Stimulated activated CD4-positive, alpha-beta T cell treated with anti-CD3 and anti-CD28 coated beads, Interleukin-2, amount 100 ng/mL, for 48 hours (primary cell): ENCODE results near the gene DGCR2.
"Not testable (repeated sequence)": the region's sequence is repeated elsewhere in the genome, so short reads cannot be mapped to it uniquely, and the experiment has no call there.

Experiments
- DNase-seq, 2 donors: peaks; one replicate each; pipeline ENCODE4 v3.0.0-alpha.2; 2020

Gene DGCR2

DNA sequence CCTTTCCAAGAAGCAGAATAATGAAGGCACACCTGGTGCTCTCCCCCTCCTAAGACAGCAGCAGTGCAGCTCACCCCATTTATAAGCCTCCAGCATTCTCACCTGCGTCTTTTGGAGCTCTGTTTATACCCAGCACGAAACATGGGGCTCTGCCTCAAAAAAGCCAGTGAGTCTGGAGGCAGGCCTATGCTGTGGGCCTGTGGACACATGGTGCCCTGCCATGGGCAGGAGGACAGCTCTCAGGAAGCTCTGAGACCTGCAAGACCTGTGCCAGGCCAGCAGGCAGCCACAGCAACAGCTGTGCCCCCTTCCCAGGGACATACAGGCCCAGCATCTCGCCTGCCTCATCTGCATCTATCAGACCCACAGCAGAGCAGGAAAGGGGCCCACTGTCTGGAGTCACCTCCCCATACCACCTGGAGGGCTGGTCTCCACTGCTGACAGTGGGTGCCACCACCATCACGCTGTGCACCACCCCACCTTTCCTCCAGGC, 64.2 kb downstream of the DGCR2 start:
- DNase-seq = no peak

DNA sequence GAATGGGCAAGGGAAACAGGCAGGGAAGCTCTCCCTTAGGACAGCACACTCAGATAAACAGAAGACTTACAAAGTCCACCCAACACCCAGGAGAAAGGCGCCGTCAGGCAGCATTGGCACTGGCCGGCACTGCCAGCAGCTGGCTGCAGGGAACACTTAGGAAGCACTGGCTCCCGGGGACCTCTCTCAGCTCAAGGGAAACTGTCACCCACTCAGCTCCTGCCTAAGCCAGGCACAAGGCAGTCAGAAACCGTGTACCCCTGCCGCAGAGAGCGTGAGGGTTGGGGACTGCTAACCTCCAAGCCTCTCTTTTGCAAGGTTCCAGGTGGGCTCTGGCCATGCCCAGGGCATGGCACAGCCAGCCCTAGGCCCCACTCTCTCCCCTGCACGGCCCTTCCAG, 64.7 kb downstream of the DGCR2 start:
- DNase-seq = no peak

DNA sequence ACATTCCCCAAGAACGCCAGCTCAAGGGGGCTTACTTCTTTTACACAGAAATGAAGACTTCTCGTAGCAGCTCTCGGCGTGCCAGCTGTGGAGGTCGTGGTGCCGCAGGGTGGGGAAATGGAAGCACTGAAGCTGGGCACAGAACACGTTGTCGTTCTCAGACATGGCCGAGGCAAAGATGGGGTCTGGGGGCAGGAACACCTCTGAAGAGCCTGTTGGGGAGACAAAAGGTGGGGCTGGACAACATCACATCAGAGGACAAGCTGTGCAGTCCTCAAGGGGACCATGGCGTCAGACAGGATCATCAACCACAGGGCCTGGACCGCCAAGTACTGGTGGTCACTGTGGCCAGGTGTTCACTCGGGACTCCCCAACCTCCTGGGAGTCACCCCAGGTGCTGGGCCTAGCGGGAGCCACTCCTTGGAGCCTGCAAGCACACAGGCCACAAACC, 65.2 kb downstream of the DGCR2 start:
- no peak for DNase-seq

DNA sequence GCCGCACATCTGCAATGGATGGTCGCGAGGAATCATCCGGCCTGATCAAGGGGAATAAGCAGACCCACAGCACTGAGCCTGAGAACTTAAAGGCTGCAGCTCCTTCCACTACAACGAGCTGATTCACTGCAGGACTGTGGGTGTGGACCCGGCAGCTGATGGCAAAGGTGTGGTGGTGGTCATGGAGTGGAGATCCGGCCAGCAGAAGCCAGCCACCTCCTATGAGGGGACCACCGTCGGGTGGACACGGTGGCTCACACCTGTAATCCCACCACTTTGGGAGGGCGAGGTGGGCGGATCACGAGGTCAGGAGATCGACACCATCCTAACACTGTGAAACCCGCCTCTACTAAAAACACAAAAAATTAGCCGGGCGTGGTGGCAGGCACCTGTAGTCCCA, 66.4 kb downstream of the DGCR2 start:
- no peak for DNase-seq

GRCh38 chr22:19052941-19053541, 69.2 kb downstream of the DGCR2 start:
- DNase-seq = no peak

DNA sequence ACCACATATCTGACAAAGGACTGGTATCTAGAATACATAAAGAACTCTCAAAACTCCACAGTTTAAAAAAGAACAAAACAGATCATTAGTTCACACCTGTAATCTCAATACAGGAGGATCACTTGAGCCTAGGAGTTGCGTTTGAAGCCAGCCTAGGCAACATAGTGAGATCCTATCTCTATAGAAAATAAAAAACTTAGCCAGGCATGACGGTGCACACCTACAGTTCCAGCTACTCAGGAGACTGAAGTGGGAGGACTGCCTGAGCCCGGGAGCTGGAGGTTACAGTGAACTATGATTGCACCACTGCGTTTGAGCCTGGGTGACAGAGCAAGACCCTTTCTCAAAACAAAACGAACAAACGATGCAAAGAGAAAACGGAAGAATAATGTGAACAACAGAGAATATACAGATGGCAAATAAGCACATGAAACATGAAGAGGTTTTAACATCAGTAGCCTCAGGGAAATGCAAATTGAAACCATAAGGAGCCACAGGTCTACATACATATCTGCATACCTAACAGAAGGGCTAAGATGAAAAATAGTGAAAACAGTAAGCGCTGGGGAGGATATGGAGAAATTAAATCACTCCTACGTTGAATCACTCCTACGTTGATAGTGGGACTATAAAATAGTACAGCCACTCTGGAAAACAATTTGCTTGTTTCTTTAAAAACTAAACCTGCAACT, 70.7 kb downstream of the DGCR2 start:
- no peak for DNase-seq

DNA sequence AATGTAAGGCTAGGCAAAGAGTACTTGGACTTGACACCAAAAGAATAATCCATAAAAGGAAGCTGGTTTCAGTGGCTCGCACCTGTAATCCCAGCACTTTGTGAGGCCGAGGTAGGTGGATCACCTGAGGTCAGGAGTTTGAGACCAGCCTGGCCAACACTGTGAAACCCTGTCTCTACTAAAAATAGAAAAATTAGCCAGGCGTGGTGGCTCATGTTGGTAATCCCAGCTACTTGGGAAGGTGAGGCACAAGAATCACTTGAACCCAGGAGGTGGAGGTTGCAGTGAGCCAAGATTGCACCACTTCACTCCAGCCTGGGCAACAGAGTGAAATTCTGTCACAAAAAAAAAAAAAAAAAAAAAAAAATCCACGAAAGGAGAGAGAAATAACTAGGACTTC, 71.4 kb downstream of the DGCR2 start:
- not testable (repeated sequence) for DNase-seq

- no peak for DNase-seq
Observed at GRCh38 chr22:19050117-19050516, 72.1 kb downstream of the DGCR2 start.

- no peak for DNase-seq
Observed at GRCh38 chr22:19048531-19048930, 73.7 kb downstream of the DGCR2 start.

DNA sequence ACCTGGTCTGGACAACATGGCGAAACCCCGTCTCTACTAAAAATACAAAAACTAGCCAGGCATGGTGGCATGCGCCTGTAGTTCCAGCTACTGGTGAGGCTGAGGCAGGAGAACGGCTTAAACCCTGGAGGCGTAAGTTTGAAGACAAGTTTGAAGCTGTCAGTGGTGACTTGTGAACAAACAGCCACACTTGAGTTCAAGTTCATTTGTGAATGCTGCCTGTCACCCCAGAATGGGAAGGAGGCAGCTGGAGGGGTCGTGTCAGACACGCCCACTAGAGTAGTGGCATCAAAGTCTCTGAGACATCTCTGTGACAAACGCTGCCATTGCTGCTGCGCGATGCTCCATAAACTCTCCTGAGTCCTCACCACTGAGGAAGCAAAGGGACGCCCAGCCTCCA, 74.2 kb downstream of the DGCR2 start:
- DNase-seq = no peak

DNA sequence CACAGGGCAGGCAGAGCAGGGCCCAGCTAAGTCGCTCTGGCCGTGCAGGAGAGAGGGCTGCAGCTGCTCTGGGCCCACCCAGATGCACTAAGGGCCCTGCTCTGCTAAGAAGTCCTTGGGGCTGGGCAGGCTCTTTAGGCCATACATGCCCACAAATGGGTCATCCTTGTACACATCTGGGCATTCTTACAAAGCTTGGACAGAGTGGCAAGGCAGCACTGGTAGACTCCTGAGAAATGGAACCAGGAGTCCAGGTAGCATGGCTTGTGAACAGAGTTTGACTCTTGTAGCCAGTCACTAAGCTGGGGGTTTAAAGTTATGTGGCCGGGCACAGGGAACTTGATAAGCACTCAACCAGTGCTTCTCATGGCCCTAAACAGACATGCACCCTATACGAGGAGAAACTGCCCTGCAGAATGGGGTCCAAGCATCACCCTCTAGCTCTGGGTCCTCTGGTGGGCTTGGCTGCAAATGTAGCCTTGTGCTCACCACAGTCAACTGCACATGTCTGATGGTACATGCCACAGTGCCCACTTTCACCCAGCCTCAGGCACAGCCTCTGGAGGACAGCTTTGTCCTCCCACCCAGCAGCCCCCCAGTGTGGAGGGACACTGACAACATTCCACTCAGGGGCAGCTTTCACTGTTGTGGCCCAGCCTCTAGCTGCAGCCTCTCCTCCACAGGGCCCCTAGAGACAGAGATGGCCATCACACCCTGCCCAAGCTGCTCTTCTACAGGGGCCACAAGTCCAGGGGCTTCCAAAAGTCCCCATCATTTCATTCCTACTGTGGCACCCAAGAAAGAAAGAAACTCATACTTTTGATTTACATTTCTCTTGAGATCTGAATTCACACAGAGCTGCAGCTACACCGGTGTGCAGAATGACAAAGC, 75.2 kb downstream of the DGCR2 start:
- no peak for DNase-seq

DNA sequence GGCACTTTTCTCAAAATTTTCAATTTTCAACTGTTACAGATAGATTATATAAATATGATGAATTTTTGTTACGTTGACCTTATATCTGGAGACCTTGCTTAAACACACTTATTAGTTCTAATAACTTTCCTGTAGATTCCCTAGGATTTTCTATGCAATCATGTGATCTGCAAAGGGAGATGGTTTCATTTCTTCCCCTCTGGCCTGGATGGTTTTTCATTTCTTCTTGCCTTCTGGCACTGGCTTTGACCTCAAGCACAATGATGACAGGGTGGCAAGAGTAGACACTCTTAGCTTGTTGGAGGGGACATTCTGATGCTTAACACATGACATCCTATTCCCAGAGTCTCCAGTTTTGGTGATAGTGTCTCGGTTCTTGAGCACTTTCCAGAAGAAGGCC, 75.9 kb downstream of the DGCR2 start:
- DNase-seq = no peak

- DNase-seq = no peak
Observed at GRCh38 chr22:19045094-19045493, 77.1 kb downstream of the DGCR2 start.

DNA sequence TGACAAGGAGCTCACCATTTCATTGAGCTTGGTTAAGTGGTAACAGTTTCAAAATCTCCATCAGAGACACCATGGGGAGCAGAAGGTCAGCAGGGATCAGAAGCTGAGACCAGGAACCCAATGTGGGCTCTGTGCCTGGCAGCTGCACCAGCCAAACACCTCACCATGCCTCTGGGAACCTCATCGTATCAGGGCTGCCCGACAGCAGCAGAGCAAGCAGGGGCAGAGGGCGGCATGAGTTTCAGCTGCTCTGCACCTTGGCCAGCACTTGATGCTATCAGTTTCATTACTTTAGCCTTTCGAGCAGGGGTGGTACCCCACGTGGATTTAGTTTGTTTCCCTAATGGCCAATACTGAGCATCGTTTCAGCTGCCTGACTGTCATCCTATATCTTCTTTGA, 77.8 kb downstream of the DGCR2 start:
- no peak for DNase-seq

DNA sequence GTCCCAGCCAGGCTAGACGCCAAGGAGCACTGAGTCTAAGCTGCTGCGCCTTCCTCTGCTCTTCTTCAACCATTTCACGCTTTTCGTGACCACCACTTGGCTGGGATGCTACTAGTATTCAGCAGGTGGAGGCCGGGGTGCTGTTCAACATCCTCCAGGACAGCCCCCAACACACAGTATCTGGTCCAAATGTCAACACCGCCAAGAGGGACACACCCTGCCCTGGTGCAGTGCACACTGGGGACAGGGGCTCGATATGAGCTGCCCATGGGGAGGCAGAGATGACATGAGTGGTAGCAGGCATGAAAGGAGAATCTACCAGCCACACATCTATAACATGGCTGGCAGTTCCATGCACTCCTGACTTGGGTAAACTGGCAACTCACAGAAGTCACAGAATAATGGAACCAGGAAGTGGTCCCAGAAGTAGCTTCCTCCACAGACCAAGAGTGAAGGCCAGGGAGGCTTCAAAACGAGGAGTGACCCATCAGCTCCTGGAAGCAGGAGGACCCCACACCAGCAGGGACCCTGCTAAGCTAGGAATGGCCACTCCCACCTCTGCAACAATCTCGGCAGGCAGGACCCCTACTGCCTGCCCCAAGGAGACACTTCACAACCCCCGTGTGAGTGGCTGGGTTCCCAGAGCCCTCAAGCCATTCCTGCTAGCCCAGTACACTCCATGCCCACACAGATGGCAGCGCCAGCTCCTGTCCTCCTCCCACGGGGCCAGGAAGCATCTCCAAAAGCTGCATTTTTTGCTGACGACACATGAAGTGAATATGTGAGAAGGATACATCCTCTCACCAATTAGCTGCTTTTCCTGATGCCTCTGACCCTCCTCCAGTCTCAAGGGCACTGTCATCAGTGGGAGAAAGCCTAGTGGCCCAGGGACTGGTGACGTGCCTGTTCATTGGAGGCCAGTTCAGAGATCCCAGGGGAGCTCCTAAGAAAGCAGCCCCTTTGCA, 78.8 kb downstream of the DGCR2 start:
- DNase-seq = no peak

DNA sequence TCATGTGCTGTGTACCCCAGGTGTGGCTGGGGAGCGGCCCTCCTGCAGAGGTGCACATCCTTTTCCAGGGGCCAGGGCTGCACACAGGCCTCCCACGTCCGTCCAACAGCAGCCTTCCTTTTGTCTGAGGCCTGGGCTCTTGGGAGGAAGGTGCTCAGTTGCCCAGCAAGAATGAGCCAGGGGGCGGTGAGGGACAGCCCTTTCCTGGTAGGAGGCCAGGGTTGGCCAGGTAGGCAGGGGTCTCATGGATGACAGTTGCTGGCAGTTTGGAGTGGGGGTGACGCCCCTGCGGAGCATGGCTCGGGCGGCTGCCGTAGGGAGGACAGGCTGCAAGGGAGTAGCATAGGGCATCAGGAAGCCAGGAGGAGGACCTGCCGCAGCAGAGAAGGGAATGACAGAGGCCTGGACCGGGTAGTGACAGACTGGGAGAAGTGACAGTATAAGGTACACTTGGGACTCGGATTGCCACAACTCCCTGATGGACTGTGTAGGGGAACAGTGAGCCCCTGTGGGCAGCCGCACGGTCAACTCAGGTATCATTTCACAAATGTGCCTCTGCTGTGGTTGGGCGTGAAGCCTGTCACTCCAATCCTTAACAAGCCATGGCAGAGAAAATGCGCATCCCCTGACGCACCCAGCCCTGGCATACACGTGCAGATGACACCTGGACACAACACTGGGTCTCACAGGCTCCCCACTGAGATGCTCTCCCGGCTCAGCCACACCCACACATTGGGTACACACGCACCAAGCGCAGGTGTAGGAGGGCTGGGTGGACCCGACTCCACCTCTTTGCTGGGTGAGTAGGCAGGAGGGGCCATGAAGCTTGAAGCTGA, 79.7 kb downstream of the DGCR2 start:
- no peak for DNase-seq

DNA sequence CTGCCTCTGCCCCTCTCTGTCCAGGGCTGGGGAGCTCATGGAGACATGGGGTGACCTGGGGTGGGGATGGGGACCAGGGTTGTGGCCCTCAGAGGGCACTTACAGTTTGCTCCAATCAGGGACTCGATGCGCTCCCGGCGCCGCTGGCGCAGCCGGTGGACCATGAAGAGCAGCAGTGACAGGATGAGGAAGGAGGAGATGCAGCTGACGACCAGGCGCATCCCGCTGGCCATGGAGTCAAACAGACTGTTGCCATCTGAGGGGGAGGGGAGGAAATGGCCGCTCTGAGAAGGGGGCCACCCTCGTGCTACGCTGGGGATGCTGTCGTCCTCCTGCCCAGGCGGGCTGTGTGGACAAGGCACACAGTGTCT, 80.5 kb downstream of the DGCR2 start:
- no peak for DNase-seq

DNA sequence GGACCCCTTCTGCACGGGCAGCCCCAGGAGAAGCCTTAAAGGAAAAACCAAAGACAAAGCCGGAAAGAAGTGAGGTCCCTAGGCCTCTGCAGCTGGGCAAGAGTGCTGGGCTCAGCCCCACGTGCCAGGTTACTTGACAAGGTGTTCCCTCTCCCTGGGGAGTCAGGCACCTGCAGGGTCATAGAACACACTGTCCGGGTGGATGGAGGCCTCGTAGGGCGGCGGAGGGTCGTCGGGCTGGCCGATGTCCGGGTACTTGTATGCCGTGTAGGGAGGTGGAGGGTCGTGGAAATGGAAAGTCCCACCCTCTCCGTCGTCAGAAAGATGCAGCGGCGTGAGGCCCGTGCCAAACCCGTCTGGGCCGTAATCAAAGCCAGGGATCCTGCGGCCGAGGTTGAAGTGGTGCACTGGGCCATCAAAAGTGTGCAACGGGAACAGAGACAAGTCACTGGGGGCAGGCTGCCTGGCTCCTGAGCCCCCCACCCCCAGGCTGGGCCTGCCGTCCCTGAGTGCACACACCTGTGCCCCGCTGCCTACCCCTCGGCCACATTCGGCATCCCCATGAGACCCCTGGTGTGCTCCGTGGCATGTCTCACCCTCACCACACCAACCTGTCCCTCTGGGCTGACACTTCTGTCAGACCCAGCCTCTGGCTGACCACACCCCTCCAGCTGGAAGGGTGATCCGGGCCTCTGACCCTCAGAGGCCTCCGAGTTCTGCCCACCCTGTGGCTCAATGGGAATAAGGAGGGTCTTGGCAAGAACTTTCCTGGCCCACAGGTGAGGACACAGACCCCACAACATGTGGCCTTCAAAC, 81.1 kb downstream of the DGCR2 start:
- DNase-seq = no peak

GRCh38 chr22:19040391-19040861, 81.8 kb downstream of the DGCR2 start:
- no peak for DNase-seq

DNA sequence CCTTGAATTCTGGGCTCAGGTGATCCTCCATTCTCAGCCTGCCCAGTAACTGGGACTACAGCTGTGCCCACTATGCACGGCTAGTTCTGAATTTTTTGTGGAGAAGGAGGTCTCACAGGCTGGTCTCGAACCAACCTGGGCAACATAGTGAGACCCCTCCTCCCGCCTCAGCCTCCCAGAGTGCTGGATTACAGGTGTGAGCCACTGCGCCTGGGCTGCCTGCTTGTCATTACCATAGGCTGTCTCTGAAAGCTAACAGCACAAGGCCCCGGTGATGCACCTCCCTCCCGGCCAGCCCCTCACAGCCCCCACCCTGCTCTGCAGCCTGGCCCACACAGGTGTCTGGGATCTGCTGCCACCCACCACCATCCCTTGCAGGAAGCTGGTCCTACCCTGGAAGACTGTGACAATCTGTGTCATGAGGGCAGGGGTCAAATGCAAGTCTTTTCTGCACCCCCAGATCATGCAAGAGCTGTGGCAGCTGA, 82.4 kb downstream of the DGCR2 start:
- no peak for DNase-seq

DNA sequence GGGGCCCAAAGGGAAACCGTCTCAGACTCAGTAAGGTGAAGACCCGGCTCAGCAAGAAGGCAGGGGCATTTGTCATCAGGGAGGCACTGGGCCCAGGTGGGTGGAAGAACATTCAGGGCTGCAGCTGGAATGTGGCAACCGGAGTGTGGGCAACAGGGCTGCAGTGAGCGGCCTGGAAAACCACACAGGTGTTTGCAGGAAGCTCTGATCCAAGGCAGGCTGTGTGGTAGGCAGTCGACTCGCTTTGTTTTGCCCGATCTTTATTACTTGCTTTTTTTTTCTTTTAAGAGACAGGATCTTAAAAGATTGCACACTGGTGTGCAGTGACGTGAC, 82.8 kb downstream of the DGCR2 start:
- no peak for DNase-seq
